Kidney epithelial cell (primary cell): Measurements from ENCODE around the gene MCOLN1. TPM values are rescaled to one million over a fixed set of nuclear protein-coding genes. Genes with fewer than 3 reads are reported as not detected.

ENCODE experiments used
- DNase-seq: peaks from one replicate; pipeline ENCODE4 v3.0.0-alpha.2; 2010; ENCODE audit warnings: low read depth
- H3K27me3 ChIP-seq: 2 replicates; pipeline ENCODE4 v1.6.0; 2011; ENCODE audit warnings: low read length; ENCODE audit not compliant: control insufficient read depth, insufficient read depth
- H3K36me3 ChIP-seq: 2 replicates; pipeline ENCODE4 v1.5.1; 2011; ENCODE audit warnings: low read length; ENCODE audit not compliant: control insufficient read depth, insufficient read depth
- H3K4me3 ChIP-seq: 2 replicates; pipeline ENCODE4 v1.5.1; 2011; ENCODE audit warnings: low read depth, mild to moderate bottlenecking, control low read depth, low read length
- CTCF ChIP-seq: IDR thresholded peaks from 2 replicates; pipeline ENCODE4 v1.5.1; 2011; ENCODE audit warnings: mild to moderate bottlenecking, moderate library complexity, low read length, control low read depth, inconsistent platforms; ENCODE audit not compliant: insufficient read depth, poor library complexity, severe bottlenecking
- total RNA-seq: library from RNA; depleted of rRNA; stranded (reverse); fragments of >200 nt; gene quantifications from 2 replicates; pipeline ENCODE4 v1.2.3, GENCODE V29; 2015

MCOLN1 gene
- total RNA-seq, 1 donor from 2014 or later: 13.7 TPM

GRCh38 chr19:7528522-7529245 is 6.3 kb downstream of the MCOLN1 start:
- TF ChIP-seq CTCF: no peak
- Histone ChIP-seq H3K36me3 (no peaks in the 10 kb centered on the region), H3K4me3 (no peak overlapping the region), H3K27me3 (no peaks in the 10 kb centered on the region)
- no peak for DNase-seq

GRCh38 chr19:7529246-7529600 is 6.8 kb downstream of the MCOLN1 start:
- DNase-seq: no peak
- no peak overlapping the region for H3K4me3 ChIP-seq
- no peaks in the 10 kb centered on the region for H3K27me3 ChIP-seq
- no peaks in the 10 kb centered on the region for H3K36me3 ChIP-seq
- TF ChIP-seq CTCF: no peak

DNA sequence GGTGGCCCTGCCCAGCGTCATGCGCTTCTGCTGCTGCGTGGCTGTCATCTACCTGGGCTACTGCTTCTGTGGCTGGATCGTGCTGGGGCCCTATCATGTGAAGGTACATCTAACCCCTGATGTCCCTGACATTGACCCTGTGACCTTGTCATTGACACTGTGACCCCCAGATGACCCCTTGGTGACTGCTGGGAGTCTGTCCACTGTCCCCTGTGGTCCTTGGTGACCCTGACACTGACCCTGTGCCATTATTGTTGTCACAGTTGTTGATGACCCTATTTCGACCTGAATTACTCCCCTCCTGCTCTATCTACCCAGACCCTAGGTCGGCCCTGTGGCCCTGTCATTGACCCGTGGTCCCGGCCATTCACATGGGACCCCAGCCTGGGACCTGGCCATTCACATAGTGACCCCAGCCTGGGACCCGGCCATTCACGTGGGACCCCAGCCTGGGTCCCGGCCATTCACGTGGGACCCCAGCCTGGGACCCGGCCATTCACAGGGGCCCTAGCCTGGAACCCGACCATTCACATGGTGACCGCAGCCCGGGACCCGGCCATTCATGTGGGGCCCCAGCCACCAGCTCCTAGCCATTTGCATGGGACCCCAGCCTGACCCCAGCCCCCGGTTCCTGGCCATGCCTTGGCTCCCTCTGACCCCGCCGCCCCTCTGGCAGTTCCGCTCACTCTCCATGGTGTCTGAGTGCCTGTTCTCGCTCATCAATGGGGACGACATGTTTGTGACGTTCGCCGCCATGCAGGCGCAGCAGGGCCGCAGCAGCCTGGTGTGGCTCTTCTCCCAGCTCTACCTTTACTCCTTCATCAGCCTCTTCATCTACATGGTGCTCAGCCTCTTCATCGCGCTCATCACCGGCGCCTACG is 7.4 kb downstream of the MCOLN1 start:
- TF ChIP-seq CTCF: no peak
- DNase-seq: no peak
- H3K4me3 ChIP-seq: no peak overlapping the region
- H3K36me3 ChIP-seq: no peaks in the 10 kb centered on the region
- H3K27me3 ChIP-seq: no peaks in the 10 kb centered on the region

DNA sequence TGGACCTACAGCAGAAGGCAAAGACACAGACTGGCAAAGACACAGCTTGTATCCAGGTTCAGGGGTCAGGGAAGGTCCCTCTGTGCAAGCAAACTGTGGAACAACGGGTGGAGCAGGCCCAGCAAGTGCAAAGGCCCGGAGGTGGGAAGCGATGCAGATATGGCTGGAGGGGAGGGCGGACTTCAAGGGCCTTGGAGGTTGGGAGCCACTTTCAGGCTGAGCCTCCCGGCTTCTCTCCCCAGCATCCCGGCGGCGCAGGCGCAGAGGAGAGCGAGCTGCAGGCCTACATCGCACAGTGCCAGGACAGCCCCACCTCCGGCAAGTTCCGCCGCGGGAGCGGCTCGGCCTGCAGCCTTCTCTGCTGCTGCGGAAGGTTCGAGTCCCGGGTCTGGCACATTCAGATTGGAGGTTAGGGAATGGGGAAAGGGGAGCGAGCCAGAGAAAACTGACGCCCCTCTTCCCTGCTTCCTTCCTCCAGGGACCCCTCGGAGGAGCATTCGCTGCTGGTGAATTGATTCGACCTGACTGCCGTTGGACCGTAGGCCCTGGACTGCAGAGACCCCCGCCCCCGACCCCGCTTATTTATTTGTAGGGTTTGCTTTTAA is 11.0 kb downstream of the MCOLN1 start:
- DNase-seq: no peak
- no peak for TF ChIP-seq CTCF
- H3K4me3 ChIP-seq: peak overlapping the region; percentile 83
- H3K36me3 ChIP-seq: no peaks in the 10 kb centered on the region
- no peaks in the 10 kb centered on the region for H3K27me3 ChIP-seq

DNA sequence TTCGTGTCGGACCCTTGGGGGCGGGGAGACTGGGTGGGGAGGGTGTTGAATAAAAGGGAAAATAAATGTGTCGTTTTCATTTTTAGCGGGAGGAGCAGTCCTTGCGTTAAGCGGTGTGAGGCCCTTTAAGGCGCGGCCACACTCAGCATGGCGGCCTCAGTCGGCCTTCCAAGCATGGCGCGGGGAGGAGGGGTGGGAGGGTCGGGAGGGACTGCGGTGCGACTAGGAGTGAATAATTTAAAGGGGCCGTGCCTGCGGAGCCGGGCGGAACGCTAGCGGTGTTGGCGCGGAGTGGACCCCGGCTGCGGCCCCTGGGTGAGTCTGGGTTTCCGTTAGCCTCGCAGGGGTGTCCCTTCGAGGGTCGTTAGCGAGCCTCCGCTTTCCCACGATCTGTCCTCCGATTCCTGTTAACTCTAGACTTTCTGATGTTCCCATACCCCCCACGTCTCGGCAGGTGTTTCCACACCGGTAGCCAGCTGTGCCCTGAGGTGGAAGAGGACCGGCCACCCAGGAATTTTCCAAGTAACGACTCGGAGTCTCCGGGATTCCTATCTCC is 11.6 kb downstream of the MCOLN1 start:
- no peak for TF ChIP-seq CTCF
- no peak for DNase-seq
- H3K27me3 ChIP-seq: no peaks in the 10 kb centered on the region
- H3K4me3 ChIP-seq: peak overlapping the region; percentile 83
- H3K36me3 ChIP-seq: no peaks in the 10 kb centered on the region
